Activated CD8-positive, alpha-beta memory T cell treated with anti-CD3 and anti-CD28 coated beads for 1 hour (primary cell): Measurements from ENCODE around the gene MTHFD1L.
"Not testable (repeated sequence)": the region's sequence is repeated elsewhere in the genome, so short reads cannot be mapped to it uniquely, and the experiment has no call there.

Experiments used
- DNase-seq, 2 donors: peaks; one replicate each; pipeline ENCODE4 v3.0.0-alpha.2; 2020; ENCODE audit warnings: low read depth in 1 of 2; ENCODE audit errors: extremely low read depth in 1 of 2

MTHFD1L gene

DNA sequence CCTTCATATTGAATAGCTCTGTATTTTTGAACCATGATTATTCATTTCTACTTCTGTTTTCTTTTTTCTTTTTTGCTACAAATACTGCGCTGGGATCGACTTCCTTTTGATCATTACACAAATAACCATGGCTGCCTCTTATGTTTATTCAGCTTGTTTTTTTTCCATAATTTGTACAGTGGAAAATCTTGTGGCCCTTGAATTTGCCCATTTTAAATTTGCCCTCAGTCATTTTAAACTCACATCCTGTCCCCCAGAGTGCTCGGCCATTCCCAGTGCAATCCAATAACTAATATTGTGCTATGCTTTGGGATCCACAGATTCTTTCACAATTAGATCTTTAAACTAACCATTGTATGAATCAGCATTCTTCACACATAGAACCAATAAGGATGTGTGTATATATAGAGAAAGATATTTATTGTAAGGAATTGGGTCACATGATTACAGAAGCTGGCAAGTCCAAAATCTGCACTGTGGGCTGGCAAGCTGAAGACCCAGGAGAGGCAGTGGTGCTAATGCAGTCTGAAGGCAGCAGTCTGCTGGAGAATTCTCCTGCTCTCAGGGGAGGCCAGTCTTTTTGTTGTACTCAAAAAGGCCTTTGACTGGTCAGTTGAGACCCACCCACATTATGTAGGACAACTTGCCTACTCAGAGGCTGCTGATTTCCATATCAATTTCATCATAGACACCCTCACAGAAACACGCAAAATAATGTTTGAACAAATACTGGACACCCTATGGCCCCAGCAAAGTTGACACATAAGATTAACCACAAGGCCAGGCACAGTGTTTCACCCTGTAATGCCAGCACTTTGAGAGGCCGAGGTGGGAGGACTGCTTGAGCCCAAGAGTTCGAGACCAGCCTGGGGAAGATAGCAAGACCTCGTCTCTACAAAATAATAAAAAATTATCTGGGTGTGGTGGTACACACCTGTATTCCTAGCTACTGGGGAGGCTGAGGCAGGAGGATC, 147.1 kb downstream of the MTHFD1L start:
- no peak for DNase-seq

DNA sequence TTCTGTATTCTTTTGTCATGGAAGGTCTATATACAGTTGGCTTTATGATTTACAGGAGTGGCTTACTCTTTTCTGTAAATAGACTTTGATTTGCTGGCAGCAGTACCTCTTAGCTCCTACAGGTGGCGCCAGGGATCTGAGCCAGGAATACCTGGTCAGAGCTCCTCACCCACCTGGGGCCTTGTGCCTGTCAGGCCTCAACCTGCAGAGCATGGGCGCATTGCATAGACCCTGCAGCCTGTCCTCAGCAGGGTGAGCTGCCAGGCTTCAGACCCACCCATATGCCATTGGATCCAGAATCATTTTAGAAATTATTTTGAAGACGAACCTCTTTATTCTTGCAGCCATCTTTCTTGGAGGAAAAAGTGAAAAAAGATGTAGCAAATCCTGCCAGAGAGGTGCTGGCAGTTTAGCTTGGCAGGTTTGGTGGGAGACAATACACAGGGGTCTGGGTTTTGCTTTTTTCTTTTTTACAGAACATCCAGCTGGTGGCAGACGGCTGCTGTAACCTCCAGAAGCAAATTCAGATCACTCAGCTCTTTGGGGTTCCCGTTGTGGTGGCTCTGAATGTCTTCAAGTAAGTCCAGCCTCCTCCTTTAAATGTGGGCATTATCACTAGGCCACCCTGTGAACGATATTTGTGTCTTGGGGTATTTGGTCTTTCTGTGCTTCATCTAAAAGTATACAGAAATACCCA, 149.1 kb downstream of the MTHFD1L start:
- peak; percentile 7 to 35 for DNase-seq

DNA sequence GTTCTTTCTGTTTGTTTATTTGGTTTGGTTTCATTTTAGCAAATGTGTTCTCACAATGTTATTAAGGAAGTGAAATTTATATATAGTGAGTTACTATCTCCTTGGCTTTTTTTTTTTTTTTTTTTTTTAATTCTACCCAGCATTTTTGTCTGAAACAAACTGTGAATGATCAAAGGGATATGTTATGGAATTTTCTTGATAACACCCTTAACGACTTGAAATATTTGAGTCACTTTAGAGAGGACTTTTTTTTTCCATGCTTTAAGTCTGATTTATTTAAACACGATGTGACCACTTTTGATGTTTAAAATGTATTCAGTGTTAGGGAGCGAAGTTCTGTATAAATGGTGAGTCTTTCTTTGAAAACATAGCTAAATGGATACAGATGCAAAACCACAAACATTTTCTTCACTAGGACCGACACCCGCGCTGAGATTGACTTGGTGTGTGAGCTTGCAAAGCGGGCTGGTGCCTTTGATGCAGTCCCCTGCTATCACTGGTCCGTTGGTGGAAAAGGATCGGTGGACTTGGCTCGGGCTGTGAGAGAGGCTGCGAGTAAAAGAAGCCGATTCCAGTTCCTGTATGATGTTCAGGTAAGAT, 149.7 kb downstream of the MTHFD1L start:
- DNase-seq = no peak

DNA sequence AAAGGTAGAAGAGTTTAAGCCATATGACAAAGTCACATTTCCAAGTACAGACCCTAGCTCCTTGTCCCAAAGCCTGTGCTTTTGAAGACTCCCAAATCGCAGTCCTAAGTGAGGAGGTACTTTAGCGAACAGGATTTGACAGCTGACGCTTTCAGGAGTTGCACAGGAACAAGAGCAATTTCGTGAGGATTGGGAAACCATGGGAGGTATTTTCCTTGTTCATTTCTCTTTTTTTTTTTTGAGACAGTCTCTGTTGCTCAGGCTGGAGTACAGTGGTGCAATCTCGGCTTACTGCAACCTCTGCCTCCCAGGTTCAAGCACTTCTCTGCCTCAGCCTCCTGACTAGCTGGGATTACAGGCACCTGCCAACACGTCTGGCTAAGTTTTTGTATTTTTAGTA, 150.6 kb downstream of the MTHFD1L start:
- DNase-seq = no peak

DNA sequence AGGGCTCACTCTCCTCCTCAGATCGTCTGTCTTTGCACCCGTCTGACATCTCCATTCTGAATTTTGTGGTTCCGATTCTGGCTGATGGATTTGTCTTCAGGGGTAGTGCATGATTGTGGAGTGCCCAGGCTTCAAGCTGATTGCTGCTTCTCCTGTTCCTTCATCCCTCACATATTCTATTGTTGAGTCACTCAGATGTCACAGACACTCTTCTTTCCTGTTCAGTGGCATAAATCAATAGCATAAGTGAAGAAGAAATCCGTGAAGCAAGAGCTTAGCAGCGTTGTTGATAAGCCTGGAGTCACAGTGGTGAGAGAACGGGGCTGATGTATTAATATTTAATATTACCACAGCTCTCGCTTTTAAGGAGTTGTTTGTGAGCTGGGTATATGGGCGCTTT, 152.5 kb downstream of the MTHFD1L start:
- DNase-seq = no peak

DNA sequence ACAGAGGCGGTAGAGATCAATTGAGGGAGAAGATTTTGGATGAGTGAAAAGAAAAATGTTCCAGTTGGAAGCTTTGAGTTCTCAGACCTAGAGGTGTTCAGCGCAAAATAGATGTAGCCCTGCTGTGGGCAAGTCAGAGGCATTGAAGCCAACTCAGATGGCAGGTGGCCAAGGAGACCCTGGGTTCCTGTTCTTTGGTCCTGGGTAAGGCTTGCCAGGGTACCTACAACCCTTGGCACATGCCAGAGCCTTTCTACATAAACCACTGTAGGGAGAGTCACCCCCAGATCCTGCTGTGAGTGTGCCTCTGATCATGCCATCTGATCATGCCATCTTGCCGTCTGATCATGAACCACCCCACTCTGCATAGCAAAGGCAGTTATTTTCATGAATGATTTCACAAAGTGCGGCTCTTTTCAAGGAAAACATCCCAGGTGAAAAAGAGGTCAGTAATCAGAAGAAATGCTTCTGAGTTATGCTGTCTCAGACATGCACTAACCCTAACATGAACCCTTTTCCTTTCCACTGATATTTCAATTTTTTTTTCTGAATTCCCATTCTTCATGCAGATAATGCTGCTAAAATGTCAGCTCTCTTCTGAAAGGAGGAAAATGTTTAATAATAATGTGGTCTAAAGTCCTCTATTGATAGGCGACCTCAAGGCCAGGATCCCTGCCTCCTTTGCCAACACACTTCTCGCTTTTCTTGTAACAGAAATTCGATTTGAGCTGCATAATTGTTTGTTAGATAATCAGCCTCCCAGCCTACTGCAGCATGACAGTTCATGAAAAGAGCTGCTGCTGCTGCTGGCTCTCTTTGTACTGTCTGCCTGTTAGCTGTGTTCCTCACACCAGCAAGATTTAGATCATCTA, 153.6 kb downstream of the MTHFD1L start:
- no peak for DNase-seq

- no peak for DNase-seq
Measured at GRCh38 chr6:151021896-151022295, 156.4 kb downstream of the MTHFD1L start.

DNA sequence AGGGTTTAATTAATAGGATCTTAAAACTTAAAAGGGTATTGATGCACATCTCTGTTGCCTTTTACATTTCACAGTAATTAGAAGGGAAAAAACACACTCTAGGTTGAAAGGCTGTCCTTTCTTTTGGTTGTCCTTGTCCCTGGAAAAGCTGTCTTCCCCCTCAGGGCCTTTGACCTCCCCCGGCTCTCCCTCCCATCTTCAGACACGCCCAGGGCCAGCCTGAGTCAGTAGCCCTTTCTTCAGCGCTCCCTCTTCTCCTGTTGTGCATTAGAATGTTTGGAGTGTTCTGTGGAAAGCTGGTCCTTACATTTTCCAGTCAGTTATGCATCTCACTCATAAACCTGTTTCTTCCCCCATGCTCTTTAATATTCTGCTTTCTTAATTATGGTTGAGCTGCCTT, 157.0 kb downstream of the MTHFD1L start:
- DNase-seq = no peak

DNA sequence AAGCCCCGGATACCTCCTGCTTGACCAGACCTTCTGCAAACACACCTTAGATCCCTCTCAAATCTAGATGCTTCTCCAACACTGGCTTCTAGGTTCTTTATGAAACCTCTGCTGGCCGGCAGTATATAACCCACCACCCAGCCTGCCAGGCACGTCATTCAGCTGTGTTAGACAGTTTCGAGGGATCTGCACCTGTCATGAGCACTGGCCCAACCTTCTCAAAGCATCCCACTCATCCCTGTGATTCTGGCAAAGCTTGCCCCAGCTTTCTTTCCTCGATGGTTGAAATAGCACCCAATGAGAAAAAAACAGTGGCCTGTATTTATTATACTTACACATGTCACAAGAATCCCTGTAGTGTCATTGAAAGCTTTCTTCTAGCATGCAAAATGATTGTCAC, 157.8 kb downstream of the MTHFD1L start:
- no peak for DNase-seq

DNA sequence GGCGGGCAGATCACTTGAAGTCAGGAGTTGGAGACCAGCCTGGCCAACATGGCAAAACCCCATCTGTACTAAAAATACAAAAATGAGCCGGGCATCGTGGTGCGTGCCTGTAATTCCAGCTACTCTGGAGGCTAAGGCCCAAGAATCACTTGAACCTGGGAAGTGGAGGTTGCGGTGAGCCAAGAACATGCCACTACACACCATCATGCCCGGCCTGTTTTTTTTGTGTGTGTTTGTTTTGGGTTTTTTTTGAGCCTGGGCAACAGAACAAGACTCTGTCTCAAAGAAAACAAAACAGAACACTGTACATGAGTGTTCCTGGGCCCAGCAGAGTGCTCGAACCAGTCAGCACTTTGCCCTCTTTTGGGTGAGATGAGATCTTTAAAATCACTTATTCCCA, 159.1 kb downstream of the MTHFD1L start:
- no peak for DNase-seq

DNA sequence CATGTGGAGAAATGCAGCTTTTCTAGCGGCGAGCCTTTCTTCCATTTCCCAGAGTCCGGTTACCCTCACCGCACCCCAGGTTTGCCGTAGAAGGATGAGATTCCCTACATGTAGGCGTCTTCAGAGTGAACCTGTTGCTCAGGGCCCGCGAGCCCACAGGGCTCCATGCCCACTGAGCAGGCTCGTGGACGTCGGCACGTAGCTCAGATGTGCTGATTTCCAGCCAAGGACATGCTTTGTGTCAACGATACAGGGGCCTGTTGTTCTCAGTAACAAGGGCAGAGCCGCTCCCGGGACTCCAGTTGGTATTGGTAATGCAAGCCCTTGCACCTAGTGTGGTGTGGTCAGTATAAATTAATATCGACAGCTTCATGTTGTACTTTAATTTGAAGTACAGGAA, 159.6 kb downstream of the MTHFD1L start:
- DNase-seq = no peak

DNA sequence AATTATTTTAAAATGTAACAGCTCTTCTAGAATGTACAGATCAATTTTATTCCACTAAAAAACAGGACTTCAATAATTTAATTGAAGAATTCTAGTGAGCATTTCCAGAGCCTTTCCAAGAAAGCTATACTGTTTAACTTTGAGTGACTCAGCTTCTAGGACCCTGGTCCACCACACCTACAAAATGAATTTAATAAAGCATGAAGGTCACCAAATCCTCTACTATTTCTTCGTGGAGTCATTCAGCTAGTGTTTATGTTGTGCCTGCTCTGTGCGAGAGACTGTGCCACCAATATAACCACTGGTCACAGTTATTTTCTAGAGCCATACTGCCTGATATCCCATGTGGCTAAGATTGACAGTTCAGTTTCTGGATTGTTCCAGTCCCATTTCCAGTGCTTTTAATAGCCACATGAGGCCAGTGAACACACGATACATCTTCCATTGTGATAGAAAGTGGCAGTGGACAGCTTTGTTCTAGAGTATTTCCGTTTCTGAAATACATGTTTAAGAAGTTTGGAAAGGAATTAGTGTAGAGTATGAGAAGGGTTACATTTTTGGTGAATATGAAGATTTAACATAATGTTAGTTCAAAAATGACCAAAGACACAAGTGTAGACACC, 160.7 kb downstream of the MTHFD1L start:
- DNase-seq = no peak

GRCh38 chr6:151027295-151027747, 161.8 kb downstream of the MTHFD1L start:
- DNase-seq = no peak

DNA sequence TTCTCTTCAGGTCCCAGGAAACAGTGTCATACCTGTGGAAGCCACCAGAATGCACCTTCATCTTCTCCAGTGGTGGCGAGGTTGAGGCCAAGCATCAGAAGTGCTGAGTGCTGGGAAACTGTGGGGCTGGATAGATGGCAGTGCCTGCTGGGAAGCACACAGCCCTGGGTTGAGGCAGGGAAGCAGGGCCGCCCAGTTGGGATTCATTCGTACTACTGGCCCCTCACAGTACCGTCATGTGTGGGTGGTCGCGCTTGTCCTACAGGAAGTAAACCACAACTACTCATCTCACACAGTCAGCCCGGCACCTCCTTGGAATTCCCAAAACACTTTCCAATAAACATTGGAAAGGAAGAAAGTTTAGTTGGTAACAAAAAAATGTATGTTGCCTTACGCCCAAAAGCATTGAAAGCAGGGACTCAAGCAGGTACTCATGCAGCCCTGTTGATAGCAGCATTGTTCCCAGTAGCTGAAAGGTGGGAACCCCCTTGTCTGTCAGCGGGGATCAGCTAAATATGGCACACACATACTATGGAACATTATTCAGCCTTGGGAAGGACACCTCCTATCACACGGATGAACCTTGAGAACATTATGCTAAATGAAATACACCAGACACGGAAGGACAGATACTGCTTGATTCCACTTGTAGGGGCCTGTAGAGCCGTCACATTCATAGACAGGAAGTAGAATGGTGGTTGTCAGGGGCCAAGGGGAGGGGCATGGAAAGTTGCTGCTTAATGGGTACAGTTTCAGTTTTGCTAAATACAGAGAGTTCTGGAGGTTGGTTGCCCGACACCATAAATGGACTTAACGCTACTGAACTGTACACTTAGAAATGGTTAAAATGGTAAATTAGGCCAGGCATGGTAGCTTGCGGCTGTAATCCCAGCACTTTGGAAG, 162.7 kb downstream of the MTHFD1L start:
- no peak for DNase-seq

DNA sequence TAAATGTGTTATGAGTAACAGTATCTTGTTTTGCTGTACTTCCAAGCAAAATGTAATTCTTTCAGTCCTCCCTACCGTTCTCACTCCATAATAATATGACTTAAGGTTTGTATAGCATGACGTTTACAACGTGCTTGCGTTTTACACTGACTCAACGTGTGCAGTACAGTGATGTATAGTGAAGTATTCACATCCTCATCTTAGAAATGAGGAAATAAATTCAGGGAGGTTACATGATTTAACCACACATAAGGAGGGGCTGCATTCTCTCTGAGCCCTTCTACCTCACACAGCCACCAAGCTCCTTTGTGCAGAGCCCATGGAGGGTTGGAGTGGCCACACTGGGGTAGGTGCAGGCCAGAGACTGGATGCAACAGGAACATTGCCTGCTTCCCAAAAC, 164.5 kb downstream of the MTHFD1L start:
- no peak for DNase-seq

- no peak for DNase-seq
Measured at GRCh38 chr6:151032034-151032433, 166.5 kb downstream of the MTHFD1L start.

- no peak for DNase-seq
Measured at GRCh38 chr6:151034825-151035781, 169.6 kb downstream of the MTHFD1L start.

DNA sequence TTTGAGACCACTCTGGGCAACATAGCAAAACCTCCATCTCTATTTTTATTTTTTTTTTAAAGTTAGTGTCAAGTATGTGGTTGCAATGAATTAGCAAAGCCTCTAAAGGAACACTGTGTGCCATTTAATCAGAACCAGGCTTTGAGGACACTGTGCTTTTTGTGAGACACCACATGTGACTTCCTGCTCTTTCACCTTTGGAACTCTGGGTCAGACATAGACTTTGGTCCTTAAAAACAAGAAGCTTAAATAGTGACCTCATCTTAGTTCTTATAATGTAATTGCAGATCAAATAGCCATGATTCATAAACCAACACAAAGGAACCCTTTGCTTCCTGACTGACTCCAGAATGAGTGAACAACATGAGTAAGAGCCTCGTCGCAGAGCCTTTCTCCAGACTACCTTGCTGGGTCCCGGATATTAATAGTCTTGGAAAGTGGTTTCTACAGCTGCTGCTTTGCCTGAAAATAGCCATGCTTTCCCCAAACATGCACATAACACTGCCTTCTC, 170.8 kb downstream of the MTHFD1L start:
- not testable (repeated sequence) for DNase-seq
